ENCODE data around the gene SRPK2. TPM values are rescaled to one million over a fixed set of nuclear protein-coding genes. Genes with fewer than 3 reads are reported as not detected.

The SRPK2 gene
- total RNA-seq, 1 experiment from 2014 or later, result 69.7 TPM

- Histone ChIP-seq H3K4me1 (no peaks in the 10 kb centered on the region), H3K36me3 (no peaks in the 10 kb centered on the region), H3K27me3 (no peaks in the 10 kb centered on the region), H3K9me3 (replicated peaks) (peaks cover 10% of the 10 kb centered on the region; the same call in 1 of the 2 replicates), H3K4me3 (no peak overlapping the region), H3K27ac (no peak overlapping the region)
- no peak for DNase-seq
Measured at GRCh38 chr7:105180002-105180401, 208.7 kb downstream of the SRPK2 start.

- Histone ChIP-seq H3K27ac (no peak overlapping the region), H3K27me3 (no peaks in the 10 kb centered on the region), H3K36me3 (no peaks in the 10 kb centered on the region), H3K9me3 (replicated peaks) (peaks cover 10% of the 10 kb centered on the region; the same call in 1 of the 2 replicates), H3K4me1 (no peaks in the 10 kb centered on the region), H3K4me3 (no peak overlapping the region)
- DNase-seq, result no peak
Measured at GRCh38 chr7:105178928-105179541, 209.7 kb downstream of the SRPK2 start.

GRCh38 chr7:105178177-105178576, 210.5 kb downstream of the SRPK2 start:
- DNase-seq, result no peak

GRCh38 chr7:105177026-105177425, 211.7 kb downstream of the SRPK2 start:
- Histone ChIP-seq H3K36me3 (no peaks in the 10 kb centered on the region), H3K9me3 (replicated peaks) (peaks cover 10% of the 10 kb centered on the region; the same call in 1 of the 2 replicates), H3K4me3 (no peak overlapping the region), H3K4me1 (no peaks in the 10 kb centered on the region), H3K27ac (no peak overlapping the region), H3K27me3 (no peaks in the 10 kb centered on the region)
- DNase-seq, result no peak

More at GRCh38 chr7:105178177-105178576, 210.5 kb downstream of the SRPK2 start:
- Histone ChIP-seq H3K4me1 (no peaks in the 10 kb centered on the region), H3K4me3 (no peak overlapping the region), H3K9me3 (replicated peaks) (peaks cover 10% of the 10 kb centered on the region; the same call in 1 of the 2 replicates), H3K27ac (no peak overlapping the region), H3K36me3 (no peaks in the 10 kb centered on the region), H3K27me3 (no peaks in the 10 kb centered on the region)

- H3K4me3 ChIP-seq, result no peak overlapping the region
- no peak overlapping the region for H3K27ac ChIP-seq
- no peaks in the 10 kb centered on the region for H3K27me3 ChIP-seq
- DNase-seq, result peak in 1 of 2 experiments; percentile 36
- H3K4me1 ChIP-seq, result no peaks in the 10 kb centered on the region
- H3K36me3 ChIP-seq, result no peaks in the 10 kb centered on the region
- H3K9me3 ChIP-seq (replicated peaks), result no peaks in the 10 kb centered on the region
Measured at GRCh38 chr7:105173586-105173985, 215.1 kb downstream of the SRPK2 start.

- Histone ChIP-seq H3K9me3 (replicated peaks) (no peaks in the 10 kb centered on the region), H3K4me1 (no peaks in the 10 kb centered on the region), H3K36me3 (peaks cover 39% of the 10 kb centered on the region), H3K27ac (no peak overlapping the region), H3K4me3 (no peak overlapping the region), H3K27me3 (no peaks in the 10 kb centered on the region)
- no peak for DNase-seq
Measured at GRCh38 chr7:105164751-105165150, 224.0 kb downstream of the SRPK2 start.

- DNase-seq, result no peak
- no peaks in the 10 kb centered on the region for H3K9me3 ChIP-seq (replicated peaks)
- no peak overlapping the region for H3K4me3 ChIP-seq
- H3K36me3 ChIP-seq, result peaks cover 39% of the 10 kb centered on the region
- H3K4me1 ChIP-seq, result no peaks in the 10 kb centered on the region
- H3K27me3 ChIP-seq, result no peaks in the 10 kb centered on the region
- H3K27ac ChIP-seq, result no peak overlapping the region
Measured at GRCh38 chr7:105163718-105164117, 225.0 kb downstream of the SRPK2 start.

- no peaks in the 10 kb centered on the region for H3K4me1 ChIP-seq
- no peak overlapping the region for H3K4me3 ChIP-seq
- no peaks in the 10 kb centered on the region for H3K9me3 ChIP-seq (replicated peaks)
- H3K27me3 ChIP-seq, result no peaks in the 10 kb centered on the region
- H3K27ac ChIP-seq, result no peak overlapping the region
- no peak for DNase-seq
- peaks cover 22% of the 10 kb centered on the region for H3K36me3 ChIP-seq
Measured at GRCh38 chr7:105161366-105161765, 227.4 kb downstream of the SRPK2 start.

GRCh38 chr7:105157278-105157677, 231.4 kb downstream of the SRPK2 start:
- H3K36me3 ChIP-seq, result peaks cover 3% of the 10 kb centered on the region
- H3K27me3 ChIP-seq, result no peaks in the 10 kb centered on the region
- H3K4me3 ChIP-seq, result no peak overlapping the region
- no peaks in the 10 kb centered on the region for H3K4me1 ChIP-seq
- no peaks in the 10 kb centered on the region for H3K9me3 ChIP-seq (replicated peaks)
- no peak overlapping the region for H3K27ac ChIP-seq
- no peak for DNase-seq

- no peak for DNase-seq
Measured at GRCh38 chr7:105156731-105157130, 232.0 kb downstream of the SRPK2 start.

GRCh38 chr7:105154084-105154483, 234.6 kb downstream of the SRPK2 start:
- H3K4me3 ChIP-seq, result no peak overlapping the region
- no peaks in the 10 kb centered on the region for H3K4me1 ChIP-seq
- DNase-seq, result no peak

More at GRCh38 chr7:105156731-105157130, 232.0 kb downstream of the SRPK2 start:
- H3K4me1 ChIP-seq, result no peaks in the 10 kb centered on the region
- no peaks in the 10 kb centered on the region for H3K9me3 ChIP-seq (replicated peaks)
- no peak overlapping the region for H3K27ac ChIP-seq
- H3K4me3 ChIP-seq, result no peak overlapping the region
- H3K27me3 ChIP-seq, result no peaks in the 10 kb centered on the region
- H3K36me3 ChIP-seq, result peaks cover 3% of the 10 kb centered on the region; the same call in 1 of the 2 replicates

GRCh38 chr7:105153531-105153930, 235.2 kb downstream of the SRPK2 start:
- Histone ChIP-seq H3K27ac (no peak overlapping the region), H3K4me3 (no peak overlapping the region), H3K36me3 (0 out of 2 replicates have a peak, but pooled peaks cover 3% of the 10 kb centered on the region), H3K4me1 (no peaks in the 10 kb centered on the region), H3K27me3 (no peaks in the 10 kb centered on the region), H3K9me3 (replicated peaks) (no peaks in the 10 kb centered on the region)
- DNase-seq, result no peak

More at GRCh38 chr7:105154084-105154483, 234.6 kb downstream of the SRPK2 start:
- no peaks in the 10 kb centered on the region for H3K27me3 ChIP-seq
- no peak overlapping the region for H3K27ac ChIP-seq
- H3K36me3 ChIP-seq, result 0 out of 2 replicates have a peak, but pooled peaks cover 3% of the 10 kb centered on the region
- H3K9me3 ChIP-seq (replicated peaks), result no peaks in the 10 kb centered on the region

GRCh38 chr7:105151152-105151551, 237.6 kb downstream of the SRPK2 start:
- Histone ChIP-seq H3K4me3 (no peak overlapping the region), H3K4me1 (no peaks in the 10 kb centered on the region), H3K36me3 (peaks cover 6% of the 10 kb centered on the region), H3K9me3 (replicated peaks) (no peaks in the 10 kb centered on the region), H3K27ac (no peak overlapping the region), H3K27me3 (no peaks in the 10 kb centered on the region)
- DNase-seq, result no peak

- no peak overlapping the region for H3K4me3 ChIP-seq
- no peak overlapping the region for H3K27ac ChIP-seq
- no peaks in the 10 kb centered on the region for H3K9me3 ChIP-seq (replicated peaks)
- no peaks in the 10 kb centered on the region for H3K4me1 ChIP-seq
- H3K27me3 ChIP-seq, result no peaks in the 10 kb centered on the region
- H3K36me3 ChIP-seq, result peaks cover 3% of the 10 kb centered on the region
- DNase-seq, result no peak
Measured at GRCh38 chr7:105149827-105150226, 238.9 kb downstream of the SRPK2 start.

- Histone ChIP-seq H3K4me3 (no peak overlapping the region), H3K9me3 (replicated peaks) (no peaks in the 10 kb centered on the region), H3K27ac (no peak overlapping the region), H3K27me3 (no peaks in the 10 kb centered on the region), H3K36me3 (peaks cover 20% of the 10 kb centered on the region), H3K4me1 (no peaks in the 10 kb centered on the region)
- DNase-seq, result peak; percentile 9 to 52
Measured at GRCh38 chr7:105141068-105141467, 247.7 kb downstream of the SRPK2 start.

GRCh38 chr7:105139381-105139780, 249.3 kb downstream of the SRPK2 start:
- Histone ChIP-seq H3K36me3 (peaks cover 22% of the 10 kb centered on the region), H3K4me3 (no peak overlapping the region), H3K9me3 (replicated peaks) (no peaks in the 10 kb centered on the region), H3K27me3 (no peaks in the 10 kb centered on the region), H3K27ac (no peak overlapping the region), H3K4me1 (no peaks in the 10 kb centered on the region)
- no peak for DNase-seq
